Uterus (tissue), 2 donors: ENCODE data around the gene PSAP.

Source experiments
- CTCF ChIP-seq, 4 experiments: fragments of 200-600 bp in 2 of 4; fragments of 450-650 bp in 2 of 4; sonication (generic) in 2 of 4; IDR thresholded peaks; one replicate each; pipeline ENCODE4 v1.5.1; 2016 to 2019; ENCODE audit warnings: antibody characterized with exemption in 4 of 4, mild to moderate bottlenecking in 2 of 4, moderate library complexity in 1 of 4
- POLR2A ChIP-seq, 2 donors: fragments of 450-650 bp; IDR thresholded peaks; one replicate each; pipeline ENCODE4 v1.6.1; 2016; ENCODE audit warnings: antibody characterized with exemption in 2 of 2, mild to moderate bottlenecking in 1 of 2, moderate library complexity in 1 of 2

DNA sequence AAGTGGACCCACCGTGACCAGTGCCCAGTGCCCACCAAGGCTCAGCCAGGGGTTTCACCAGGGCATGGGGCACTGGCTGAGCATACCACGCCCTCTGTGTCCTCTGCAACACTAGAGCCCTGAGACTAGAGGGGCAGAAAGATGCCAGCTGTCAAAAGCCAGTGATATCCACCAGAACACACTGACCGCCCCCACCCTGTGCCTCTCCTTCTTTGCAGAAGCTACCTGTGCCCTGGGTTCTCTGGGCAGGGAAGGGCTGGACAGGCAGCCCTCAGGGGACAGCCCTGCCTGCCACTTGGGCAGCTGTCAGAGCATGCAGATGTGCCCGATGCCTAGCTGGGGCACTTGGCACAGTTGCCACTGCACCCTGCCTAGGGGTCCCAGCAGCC lies 78.2 kb downstream of the PSAP start:
- no peak for TF ChIP-seq POLR2A (IDR thresholded peaks at IDR 0.05)
- TF ChIP-seq CTCF (IDR thresholded peaks at IDR 0.05) = no peak
